SKM-1 (cell line): ENCODE data around the gene HOXC4.
"Not testable (repeated sequence)": the region's sequence is repeated elsewhere in the genome, so short reads cannot be mapped to it uniquely, and the experiment has no call there.

ENCODE experiments used
- DNase-seq: peaks from one replicate; lab custom pipeline; 2025; ENCODE audit not compliant: unreplicated experiment; lab: John Stamatoyannopoulos, UW

Gene HOXC4

GRCh38 chr12:54081581-54082396 lies 28.2 kb downstream of the HOXC4 start:
- DNase-seq = not testable (repeated sequence)

DNA sequence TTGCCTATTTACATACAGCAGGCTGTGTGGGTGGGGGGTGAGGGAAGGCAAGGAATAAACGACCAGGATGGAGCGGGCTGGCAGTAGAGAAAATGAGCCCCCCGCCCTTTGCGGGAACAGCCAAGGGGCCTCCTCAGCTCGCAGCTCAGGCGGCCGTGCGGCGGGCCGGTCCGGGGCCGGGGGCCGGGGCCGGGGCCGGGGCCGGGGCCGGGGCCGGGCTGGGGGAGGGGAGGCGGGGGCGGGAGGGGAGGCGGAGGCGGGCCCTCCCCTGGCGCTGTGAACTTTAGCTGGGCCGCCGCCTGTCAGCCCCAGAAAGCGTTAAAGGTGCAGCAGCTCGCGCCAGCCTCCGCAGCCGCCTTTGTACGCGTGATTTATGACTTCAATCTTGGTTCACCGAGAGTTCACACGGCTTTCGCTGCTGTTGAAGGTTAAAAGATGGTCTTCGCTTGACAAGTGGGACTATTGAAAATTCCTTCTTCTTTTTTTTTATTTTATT lies 28.8 kb downstream of the HOXC4 start:
- DNase-seq = no peak

GRCh38 chr12:54088011-54088410 lies 34.4 kb downstream of the HOXC4 start:
- not testable (repeated sequence) for DNase-seq

- DNase-seq = not testable (repeated sequence)
Measured at GRCh38 chr12:54089465-54089864, 35.8 kb downstream of the HOXC4 start.

DNA sequence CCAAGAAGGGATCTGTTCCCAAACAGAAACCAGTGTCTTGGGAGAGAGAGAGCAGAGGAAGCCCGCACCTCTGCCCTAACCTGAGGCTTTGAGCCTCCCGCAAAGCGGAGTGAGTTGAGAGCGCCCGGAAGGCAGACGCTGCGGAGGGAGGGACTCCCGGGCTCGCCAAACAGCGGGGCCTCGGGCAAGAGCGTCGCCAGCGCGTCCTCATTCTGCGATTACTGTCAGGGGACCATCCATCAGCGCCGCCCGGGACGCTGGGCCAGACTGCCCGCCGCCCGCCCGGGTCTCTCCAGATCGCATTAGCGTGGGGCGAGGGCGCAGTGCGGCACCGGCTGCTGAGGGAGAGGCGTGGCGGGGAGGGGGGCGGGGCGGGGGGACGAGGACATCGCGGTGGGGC lies 36.7 kb downstream of the HOXC4 start:
- DNase-seq = not testable (repeated sequence)

DNA sequence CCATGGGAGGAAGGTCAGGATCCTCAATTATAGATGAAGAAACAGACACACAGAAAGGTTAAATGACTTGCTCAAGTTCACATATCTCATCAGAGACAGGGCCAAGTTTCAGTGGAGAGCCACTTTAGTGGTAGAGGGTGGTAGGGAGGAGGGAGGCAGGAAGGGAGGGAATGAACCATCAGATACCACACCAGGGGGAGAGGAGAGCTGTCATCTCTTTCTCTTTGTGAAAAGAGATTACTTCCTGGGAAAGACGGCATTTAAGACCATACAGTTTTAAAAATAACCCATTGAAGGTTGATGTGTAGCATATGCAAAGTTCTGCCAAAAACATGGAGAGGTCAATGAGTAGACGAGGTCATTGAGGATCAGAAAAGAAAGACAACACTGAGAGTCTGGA lies 39.3 kb downstream of the HOXC4 start:
- DNase-seq = not testable (repeated sequence)

DNA sequence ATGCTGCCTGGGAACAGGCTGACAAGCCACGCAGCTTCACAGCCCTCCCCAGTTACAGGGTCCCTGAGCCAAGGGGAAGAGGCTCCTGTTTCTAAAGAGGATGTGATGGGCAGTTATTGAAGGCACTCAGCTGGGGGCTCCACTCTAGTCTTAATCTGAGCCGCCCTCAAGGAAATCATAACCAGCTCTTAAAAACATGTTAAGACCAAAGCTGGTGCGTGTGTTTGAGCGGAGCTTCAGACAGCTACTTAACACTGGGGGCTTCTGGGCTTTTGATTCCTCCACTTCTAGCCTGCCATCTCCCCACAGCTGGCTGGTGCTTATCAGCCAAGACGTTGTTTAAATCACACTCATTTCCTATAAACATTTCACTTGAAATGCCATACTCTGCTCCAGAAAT lies 42.3 kb downstream of the HOXC4 start:
- not testable (repeated sequence) for DNase-seq

GRCh38 chr12:54098644-54099043 lies 45.0 kb downstream of the HOXC4 start:
- not testable (repeated sequence) for DNase-seq

DNA sequence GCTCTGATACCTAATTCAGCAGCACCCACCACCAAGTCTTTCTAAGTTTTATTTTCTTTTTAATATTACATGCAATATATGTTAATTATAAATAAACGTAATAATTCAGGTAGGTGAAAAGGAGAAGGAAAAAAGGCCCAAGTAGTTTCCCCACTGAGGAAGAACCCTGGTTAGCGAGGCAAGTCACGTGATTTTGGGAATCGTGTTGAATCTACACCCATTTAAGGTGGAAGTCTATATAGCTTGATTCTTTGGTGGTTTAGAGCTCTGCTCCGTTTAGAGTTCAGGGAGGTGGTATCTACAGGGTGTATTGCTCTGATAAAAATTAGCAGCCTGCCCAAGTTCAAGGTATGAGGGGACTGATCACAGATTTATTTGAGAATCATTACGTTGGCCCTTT lies 47.0 kb downstream of the HOXC4 start:
- not testable (repeated sequence) for DNase-seq

GRCh38 chr12:54102223-54102622 lies 48.6 kb downstream of the HOXC4 start:
- DNase-seq = not testable (repeated sequence)

GRCh38 chr12:54103827-54104226 lies 50.2 kb downstream of the HOXC4 start:
- DNase-seq = not testable (repeated sequence)
